GM13977 (cell line): ENCODE results near the gene ISG15.

Experiments used
- DNase-seq: peaks from one replicate; pipeline ENCODE4 v3.0.0; 2012; ENCODE audit warnings: low spot score
- in situ Hi-C: fragments of 300-500 bp; cut with MboI; formaldehyde crosslinking; loops from one replicate; pipeline ENCODE4 v1.12.0; 2022; ENCODE audit warnings: low sequenced_read_pairs, low pct_unique_long_range_greater_than_20kb, mixed read lengths, inconsistent platforms; ENCODE audit not compliant: unreplicated experiment
- TF ChIP-seq, protein P1 (sequence below): IDR thresholded peaks from 2 replicates; pipeline ENCODE4 v1.5.1; 2012; ENCODE audit warnings: mild to moderate bottlenecking, control low read depth; ENCODE audit not compliant: insufficient read depth; ENCODE audit errors: extremely low read depth, missing control alignments

ISG15 gene

DNA sequence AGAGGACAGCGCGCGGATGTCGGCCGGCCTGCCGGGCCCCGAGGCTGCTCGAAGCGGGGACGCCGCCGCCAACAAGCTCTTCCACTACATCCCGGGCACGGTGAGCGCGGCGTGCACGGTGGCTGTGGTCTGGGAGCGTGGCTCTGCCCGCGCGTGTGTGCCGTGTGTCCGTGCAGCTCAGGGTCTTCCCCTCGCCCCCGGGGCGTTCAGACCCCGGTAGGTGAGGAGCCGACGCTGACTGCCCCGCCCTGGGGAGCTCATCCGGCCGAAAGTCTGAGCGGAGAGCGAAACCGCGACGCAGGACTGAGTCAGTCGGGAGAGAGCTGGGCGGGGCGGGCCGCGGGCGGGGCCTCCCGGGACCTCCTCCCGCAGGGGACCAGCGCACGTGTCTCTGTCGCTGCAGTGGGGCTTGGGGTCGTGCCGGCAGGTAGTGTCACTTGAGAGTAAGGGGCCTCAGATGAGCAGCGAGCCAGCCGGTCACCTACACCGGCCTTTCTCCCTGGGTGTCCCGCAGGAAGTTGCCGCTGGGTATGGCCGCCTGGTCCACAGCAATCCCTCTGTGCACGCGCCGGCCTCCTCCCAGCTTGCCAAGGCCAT, 46.5 kb upstream of the ISG15 start:
- TF ChIP-seq, protein P1, sequence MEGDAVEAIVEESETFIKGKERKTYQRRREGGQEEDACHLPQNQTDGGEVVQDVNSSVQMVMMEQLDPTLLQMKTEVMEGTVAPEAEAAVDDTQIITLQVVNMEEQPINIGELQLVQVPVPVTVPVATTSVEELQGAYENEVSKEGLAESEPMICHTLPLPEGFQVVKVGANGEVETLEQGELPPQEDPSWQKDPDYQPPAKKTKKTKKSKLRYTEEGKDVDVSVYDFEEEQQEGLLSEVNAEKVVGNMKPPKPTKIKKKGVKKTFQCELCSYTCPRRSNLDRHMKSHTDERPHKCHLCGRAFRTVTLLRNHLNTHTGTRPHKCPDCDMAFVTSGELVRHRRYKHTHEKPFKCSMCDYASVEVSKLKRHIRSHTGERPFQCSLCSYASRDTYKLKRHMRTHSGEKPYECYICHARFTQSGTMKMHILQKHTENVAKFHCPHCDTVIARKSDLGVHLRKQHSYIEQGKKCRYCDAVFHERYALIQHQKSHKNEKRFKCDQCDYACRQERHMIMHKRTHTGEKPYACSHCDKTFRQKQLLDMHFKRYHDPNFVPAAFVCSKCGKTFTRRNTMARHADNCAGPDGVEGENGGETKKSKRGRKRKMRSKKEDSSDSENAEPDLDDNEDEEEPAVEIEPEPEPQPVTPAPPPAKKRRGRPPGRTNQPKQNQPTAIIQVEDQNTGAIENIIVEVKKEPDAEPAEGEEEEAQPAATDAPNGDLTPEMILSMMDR: no peak
- in situ Hi-C loops: no loop called here
- peak; percentile 91 for DNase-seq

DNA sequence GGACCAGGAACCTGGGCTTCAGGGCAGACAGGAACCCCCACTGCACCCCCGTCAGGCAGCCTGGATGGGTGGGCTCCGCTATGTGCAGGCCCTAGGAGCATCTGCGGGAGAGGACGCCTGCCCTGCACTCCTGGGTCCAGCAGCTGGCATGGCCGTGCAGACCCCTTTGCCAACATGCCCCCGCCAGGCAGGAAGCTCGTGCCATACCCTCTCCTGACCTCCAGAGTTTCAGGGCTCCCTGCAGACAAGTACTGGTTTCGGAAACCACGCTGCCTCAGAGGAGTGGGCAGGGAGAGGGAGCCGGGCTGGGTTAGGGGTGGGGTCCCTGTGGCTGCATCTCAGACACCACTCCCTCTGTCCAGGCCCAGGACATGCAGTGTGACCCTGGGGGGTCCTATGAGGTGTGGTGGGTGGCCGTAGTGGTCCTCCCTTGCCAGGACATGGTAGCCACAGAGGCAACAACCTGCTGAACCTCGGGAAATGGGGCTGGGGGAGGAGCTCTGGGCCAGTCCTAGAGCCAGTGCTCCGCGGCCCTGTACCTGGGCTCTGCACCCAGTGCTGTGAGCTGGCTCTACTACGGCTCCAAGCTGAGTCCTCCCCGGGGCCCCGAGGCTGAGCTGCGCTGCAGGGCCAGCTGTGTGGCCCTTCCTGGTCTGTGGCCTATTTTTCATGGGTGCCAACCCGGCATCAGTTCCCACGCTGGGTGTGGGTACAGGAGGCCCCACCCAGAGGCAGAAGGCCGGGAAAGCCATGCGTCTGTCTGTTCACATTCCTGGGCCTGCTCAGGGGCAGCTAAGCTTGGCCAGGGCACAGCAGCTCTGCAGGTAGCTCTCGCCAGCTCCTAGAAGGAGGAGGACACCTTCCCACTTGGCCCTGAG, 45.6 kb upstream of the ISG15 start:
- no peak for DNase-seq
- in situ Hi-C loops: no loop called here
- TF ChIP-seq, protein P1: no peak

DNA sequence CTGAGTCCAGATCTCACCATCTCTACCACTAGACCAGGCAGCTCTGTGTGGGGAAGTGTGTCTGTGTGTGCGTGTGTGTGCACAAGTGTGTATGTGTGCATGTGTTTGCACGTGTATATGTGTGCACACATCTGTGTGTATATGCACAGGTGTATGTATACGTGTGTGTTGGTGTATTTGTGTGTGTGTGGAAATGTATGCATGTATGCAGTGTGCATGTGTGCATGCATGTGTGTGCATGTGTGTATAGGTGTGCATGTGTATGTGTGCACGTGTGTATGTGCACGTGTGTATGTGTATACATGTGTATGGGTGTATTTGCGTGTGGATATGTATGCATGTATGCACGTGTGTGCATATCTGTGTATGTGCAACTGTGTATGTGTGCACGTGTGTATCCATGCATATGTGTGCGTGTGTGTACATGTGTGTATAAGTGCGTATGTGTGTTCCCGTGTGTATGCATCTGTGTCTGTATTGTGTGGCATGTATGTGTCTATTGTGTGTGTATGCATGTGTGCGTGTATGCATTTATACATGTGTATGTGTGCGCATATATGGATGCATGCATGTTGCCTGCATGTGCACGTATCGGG, 43.9 kb upstream of the ISG15 start:
- TF ChIP-seq, protein P1: no peak
- in situ Hi-C loops: no loop called here
- DNase-seq: no peak

DNA sequence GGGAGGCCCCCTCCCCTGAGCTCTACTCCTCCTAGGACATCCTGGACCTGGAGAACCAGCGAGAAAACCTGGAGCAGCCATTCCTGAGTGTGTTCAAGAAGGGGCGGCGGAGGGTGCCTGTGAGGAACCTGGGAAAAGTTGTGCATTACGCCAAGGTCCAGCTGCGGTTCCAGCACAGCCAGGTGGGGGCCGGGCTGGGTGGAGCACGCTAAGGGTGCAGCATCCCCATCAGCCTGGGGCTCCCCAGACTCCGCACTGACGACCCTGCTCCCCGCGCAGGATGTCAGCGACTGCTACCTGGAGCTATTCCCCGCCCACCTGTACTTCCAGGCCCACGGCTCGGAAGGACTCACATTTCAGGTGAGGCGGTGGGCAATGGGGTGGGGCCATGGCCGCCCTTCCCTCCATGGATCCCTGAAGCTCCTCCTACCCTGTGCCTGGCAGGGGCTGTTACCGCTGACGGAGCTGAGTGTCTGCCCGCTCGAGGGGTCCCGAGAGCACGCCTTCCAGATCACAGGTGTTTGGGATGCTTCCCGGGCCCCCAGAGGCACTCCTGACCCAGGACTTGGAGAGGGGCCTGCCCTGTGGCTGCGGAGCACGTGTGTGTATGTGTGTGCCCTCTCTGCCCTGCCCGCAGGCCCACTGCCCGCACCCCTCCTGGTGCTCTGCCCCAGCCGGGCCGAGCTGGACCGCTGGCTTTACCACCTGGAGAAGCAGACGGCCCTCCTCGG, 42.9 kb upstream of the ISG15 start:
- no peak for DNase-seq
- in situ Hi-C loops: loop anchor here (10.0 kb wide), 1 partner anchor 76 kb away; no protein-coding TSS in a partner anchor
- TF ChIP-seq, protein P1: no peak

DNA sequence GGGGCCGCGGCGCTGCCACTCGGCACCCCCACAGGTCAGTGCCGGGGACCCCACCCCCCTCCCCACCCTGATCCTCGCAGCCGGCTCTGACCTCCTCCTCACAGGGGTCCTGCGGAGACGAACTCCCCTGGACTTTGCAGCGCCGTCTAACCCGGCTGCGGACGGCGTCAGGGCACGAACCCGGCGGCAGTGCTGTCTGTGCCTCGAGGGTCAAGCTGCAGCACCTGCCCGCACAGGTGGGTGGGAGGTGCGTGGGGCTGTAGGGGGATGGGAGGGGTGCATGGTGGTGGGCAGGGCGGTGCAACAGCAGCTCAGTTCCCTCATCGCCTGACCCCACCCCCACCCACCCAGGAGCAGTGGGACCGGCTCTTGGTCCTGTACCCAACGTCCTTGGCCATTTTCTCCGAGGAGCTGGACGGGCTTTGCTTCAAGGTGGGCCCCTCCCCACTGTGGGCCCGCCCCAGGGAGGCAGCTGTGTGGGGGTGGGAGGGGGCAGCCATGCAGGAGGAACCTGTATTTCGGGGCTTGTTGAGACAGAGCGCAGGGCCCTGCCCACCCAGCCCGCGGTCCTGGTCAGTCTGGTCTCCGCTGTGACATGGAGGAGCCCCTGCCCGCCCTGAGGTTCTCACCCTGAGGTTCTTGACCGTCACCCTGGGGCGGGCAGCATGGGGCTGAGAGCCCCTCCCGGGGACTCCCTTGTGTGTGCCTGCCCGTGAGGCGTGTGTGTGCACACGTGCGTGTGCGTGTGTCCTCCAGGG, 42.1 kb upstream of the ISG15 start:
- DNase-seq: no peak
- in situ Hi-C loops: loop anchor here (10.0 kb wide), 1 partner anchor 76 kb away; no protein-coding TSS in a partner anchor
- TF ChIP-seq, protein P1: no peak
